HL-60 (cell line): ENCODE results near the gene STON1.

ENCODE experiments used
- DNase-seq, 2 experiments: peaks; one replicate each; pipeline ENCODE4 v3.0.0-alpha.2; 2010 to 2020; ENCODE audit warnings: low read depth in 1 of 2, low spot score in 1 of 2
- H3K27ac ChIP-seq: fragments of 250-450 bp; sonication (Bioruptor Pico); replicated peaks from 2 replicates; pipeline ENCODE4 v1.5.1; 2020; ENCODE audit warnings: mild to moderate bottlenecking, moderate library complexity
- H3K27me3 ChIP-seq: fragments of 250-450 bp; sonication (Bioruptor Pico); 2 replicates; pipeline ENCODE4 v1.5.1; 2021; ENCODE audit warnings: mild to moderate bottlenecking, moderate library complexity; ENCODE audit not compliant: insufficient read depth, poor library complexity, severe bottlenecking
- H3K4me3 ChIP-seq: replicated peaks from 2 replicates; pipeline ENCODE4 v1.5.1; 2011; ENCODE audit warnings: mild to moderate bottlenecking, control low read depth, low read length; ENCODE audit not compliant: insufficient read depth
- CTCF ChIP-seq: IDR thresholded peaks from one replicate; pipeline ENCODE4 v1.5.1; 2011; ENCODE audit warnings: low read length, control low read depth, inconsistent platforms; ENCODE audit not compliant: insufficient read depth
- GABPA ChIP-seq: IDR thresholded peaks from 2 replicates; pipeline ENCODE4 v1.6.1; 2012; ENCODE audit warnings: low read depth
- POLR2AphosphoS5 ChIP-seq: IDR thresholded peaks from 2 replicates; pipeline ENCODE4 v1.6.1; 2012; ENCODE audit warnings: low read depth
- REST ChIP-seq: IDR thresholded peaks from 2 replicates; pipeline ENCODE4 v1.6.1; 2012; ENCODE audit warnings: low read depth; ENCODE audit not compliant: insufficient replicate concordance
- SPI1 ChIP-seq: IDR thresholded peaks from 2 replicates; pipeline ENCODE4 v1.6.1; 2012; ENCODE audit warnings: low read depth, mild to moderate bottlenecking, borderline replicate concordance

The STON1 gene

DNA sequence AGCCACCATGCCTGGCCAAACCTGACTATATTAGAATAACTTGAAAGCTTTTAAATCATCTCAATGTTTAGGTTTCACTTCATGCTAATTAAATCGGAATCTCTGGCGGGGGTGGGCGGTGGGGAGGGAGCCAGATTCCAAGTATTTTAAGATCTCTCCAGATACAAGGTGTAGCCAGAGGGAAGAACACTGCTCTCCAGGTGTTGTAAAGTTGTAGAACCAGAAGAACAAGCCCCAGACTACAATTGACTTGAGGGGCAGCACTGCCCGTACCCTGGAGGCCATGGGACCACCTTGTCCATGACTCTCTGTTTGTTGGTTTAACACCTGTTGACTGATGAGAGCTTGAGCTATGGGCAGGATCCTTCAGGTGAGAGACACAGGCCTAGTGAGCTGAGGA lies 54.6 kb downstream of the STON1 start:
- DNase-seq: no peak
- Histone ChIP-seq H3K27me3 (no peaks in the 10 kb centered on the region), H3K27ac (no peak overlapping the region)

DNA sequence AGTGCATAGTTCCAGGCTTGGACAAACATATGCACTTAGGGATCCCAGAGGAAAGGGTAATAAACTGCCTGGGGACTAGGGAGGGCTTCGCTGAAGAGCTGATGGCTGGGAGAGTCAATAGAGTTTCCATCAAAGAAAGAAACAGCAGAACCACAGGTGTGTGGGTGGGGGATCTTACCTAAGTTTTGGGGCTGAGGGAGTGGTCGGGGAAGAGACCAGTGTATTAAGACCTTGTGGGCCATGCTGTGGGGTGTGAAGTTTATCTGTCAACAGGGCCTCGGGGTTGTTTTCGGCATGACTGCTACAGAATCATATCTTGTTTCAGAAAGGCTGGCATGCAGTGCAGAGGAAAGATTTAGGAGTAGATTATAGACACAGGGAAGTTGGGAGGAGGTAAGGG lies 56.5 kb downstream of the STON1 start:
- Histone ChIP-seq H3K27me3 (no peaks in the 10 kb centered on the region), H3K27ac (no peak overlapping the region), H3K4me3 (no peak overlapping the region)
- TF ChIP-seq GABPA (no peak), CTCF (no peak), SPI1 (no peak), REST (no peak), POLR2AphosphoS5 (no peak)
- DNase-seq: no peak

More for the DNA sequence above, 54.6 kb downstream of the STON1 start:
- H3K4me3 ChIP-seq: no peak overlapping the region
- TF ChIP-seq GABPA: no peak
- TF ChIP-seq POLR2AphosphoS5: no peak
- no peak for TF ChIP-seq CTCF
- TF ChIP-seq REST: no peak

DNA sequence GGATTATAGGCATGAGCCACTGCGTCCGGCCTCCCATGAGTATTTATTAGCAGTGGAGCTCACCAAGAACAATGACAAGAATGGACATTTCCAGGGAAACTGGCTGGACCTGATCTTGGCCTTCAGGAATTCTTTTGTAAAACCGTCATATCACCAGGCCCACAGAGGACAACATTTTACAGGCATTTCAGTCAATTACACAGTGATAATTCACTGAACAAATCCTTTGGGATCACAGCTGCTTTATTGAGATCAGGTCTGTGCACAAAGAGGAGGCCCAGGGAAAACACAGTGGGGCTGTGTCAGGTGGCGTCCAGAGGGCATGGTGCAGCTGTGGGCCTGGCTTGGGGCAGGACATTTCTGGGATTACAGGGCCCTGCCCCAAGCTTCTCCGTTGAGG lies 57.6 kb downstream of the STON1 start:
- Histone ChIP-seq H3K27me3 (no peaks in the 10 kb centered on the region), H3K4me3 (no peak overlapping the region), H3K27ac (no peak overlapping the region)
- no peak for DNase-seq
- no peak for TF ChIP-seq SPI1
- TF ChIP-seq POLR2AphosphoS5: no peak
- no peak for TF ChIP-seq REST
- no peak for TF ChIP-seq CTCF
- no peak for TF ChIP-seq GABPA
